HG03565 (cell line): ENCODE data around the gene ADAMTSL2.
"Not testable (repeated sequence)": the region's sequence is repeated elsewhere in the genome, so short reads cannot be mapped to it uniquely, and the experiment has no call there.

Experiments used
- ATAC-seq: cut with Tn5 transposase; IDR thresholded peaks from one replicate; pipeline ENCODE4 v1.9.1; 2021; ENCODE audit warnings: mild to moderate bottlenecking, moderate library complexity; ENCODE audit not compliant: unreplicated experiment

ADAMTSL2 gene

GRCh38 chr9:133553973-133554713 is 19.6 kb downstream of the ADAMTSL2 start:
- no peak for ATAC-seq

- ATAC-seq = no peak
Observed at GRCh38 chr9:133554729-133555128, 20.2 kb downstream of the ADAMTSL2 start.

- ATAC-seq = no peak
Observed at GRCh38 chr9:133556354-133556753, 21.9 kb downstream of the ADAMTSL2 start.

DNA sequence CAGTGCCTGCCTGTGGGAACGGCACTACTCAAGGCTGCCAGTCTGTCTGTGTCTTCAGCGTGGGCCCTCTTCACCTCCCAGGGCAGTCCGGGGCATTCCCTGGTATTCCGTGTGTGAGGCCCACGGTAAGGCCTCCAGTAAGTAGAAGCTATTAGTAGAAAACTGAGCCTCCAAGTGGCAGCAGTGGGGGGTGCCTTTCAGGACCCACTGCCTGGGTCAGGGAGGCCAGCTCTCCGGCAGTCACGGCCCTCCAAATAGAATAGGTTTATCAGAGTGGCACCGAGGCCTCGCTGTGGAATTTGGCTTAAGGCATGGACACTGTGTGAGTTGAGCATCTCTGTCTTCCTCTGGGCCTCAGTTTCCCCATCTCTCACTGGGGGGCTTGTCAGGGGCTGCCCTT is 23.1 kb downstream of the ADAMTSL2 start:
- no peak for ATAC-seq

DNA sequence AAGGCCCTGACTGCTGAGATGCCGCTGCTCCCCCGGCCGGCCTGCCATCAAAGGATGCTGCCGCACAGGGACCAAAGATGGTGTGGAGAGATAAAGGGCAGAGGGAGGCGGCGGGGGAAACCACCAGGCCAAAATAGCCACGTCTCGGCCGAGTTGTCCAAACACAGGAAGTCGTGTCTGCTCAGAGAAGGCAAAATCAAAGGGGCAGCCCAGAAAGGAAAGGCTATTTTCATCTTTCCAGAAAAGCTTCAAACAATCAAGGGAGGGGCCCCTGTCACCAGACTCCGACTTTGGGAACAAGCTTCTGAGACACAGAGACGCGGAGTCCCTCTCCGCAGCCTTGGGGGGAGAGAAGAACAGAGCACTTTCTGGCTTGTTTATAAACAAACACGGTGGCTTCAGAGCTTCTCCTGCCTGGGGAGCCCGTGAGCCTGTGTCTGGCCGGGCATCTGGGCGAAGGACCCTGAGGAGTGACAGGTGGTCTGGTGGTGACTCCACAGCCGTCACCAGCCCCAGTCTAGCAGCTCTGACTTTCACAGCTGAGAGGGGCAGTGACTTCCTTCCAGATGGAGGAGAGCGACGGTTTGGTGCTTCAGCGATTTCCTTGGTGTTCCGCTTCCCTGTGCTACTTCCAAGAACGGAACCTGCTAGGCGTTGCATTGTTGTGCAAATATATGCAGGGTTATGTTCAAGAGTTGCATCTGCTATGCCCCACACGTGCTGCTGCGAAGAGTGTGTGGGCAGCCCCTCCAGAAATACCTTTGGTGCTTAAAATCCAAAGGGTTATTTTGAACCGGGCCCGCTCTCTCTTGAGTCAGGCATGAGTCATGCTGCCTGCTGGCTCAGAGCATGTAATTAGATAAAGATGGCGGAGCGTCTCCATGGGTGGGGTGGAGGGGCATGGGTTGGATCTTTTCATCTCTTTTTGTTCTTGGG is 24.0 kb downstream of the ADAMTSL2 start:
- no peak for ATAC-seq

DNA sequence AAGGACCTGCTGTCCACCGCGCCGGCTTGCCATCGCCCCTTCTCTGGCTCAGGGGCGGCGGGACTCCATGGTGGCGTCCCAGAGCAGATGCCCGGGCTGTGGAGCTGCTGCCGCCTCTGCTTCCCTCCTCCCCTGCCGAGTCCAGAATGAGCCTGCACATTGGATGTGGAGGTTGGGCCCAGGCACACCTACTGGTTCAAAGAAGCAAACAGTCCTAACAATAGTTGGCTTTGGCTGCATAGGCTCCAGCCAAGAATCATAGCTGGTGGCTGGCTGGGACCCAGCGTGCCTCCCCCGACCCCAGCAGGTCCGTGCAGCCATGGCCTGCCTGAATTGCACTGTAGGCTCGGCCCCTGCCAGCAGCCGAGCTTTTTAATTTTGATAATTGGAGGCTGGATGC is 25.8 kb downstream of the ADAMTSL2 start:
- no peak for ATAC-seq

- ATAC-seq = no peak
Observed at GRCh38 chr9:133560944-133561343, 26.4 kb downstream of the ADAMTSL2 start.

DNA sequence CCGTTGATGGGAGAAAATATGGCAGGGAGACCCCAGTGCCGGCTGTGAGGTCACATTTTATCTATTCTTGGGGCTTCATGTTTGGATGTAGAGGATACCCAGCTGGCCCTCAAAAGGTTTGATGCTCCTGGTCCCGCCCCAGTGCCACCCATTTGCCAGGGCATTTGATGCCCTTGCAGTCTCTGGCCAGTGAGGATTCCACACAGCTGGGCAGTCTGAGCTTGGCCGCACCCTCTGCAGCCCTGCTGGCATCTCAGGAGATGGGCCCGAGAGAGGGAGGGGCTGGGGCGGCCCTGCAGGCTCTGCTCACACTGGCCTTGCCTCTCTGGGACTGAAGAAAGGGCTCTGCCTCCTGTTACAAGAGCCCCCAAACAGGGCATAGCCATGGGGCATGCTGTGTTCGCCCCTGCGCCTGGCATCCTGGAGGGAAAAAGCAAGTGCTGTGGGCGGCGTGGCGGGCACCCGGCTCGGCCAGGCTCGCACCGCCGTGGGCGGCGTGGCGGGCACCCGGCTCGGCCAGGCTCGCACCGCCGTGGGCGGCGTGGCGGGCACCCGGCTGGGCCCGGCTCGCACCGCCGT is 27.6 kb downstream of the ADAMTSL2 start:
- ATAC-seq = no peak

DNA sequence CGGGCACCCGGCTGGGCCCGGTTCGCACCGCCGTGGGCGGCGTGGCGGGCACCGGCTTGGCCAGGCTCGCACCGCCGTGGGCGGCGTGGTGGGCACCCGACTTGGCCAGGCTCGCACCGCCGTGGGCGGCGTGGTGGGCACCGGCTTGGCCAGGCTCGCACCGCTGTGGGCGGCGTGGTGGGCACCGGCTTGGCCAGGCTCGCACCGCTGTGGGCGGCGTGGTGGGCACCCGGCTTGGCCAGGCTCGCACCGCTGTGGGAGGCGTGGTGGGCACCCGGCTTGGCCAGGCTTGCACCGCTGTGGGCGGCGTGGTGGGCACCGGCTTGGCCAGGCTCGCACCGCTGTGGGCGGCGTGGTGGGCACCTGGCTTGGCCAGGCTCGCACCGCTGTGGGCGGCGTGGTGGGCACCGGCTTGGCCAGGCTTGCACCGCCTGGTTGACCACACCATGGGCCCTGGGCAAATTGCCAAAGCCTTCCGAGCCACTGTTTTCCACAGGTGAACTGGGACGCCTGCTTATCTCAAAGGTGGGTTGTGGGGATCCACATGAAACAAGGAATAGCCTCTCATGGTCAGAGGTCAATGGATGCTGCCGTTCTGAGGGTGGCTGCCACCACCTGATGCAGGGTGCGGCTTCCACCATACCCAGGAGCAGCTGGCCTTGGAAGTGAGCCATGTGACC is 28.2 kb downstream of the ADAMTSL2 start:
- no peak for ATAC-seq

GRCh38 chr9:133563291-133563796 is 28.8 kb downstream of the ADAMTSL2 start:
- ATAC-seq = no peak

DNA sequence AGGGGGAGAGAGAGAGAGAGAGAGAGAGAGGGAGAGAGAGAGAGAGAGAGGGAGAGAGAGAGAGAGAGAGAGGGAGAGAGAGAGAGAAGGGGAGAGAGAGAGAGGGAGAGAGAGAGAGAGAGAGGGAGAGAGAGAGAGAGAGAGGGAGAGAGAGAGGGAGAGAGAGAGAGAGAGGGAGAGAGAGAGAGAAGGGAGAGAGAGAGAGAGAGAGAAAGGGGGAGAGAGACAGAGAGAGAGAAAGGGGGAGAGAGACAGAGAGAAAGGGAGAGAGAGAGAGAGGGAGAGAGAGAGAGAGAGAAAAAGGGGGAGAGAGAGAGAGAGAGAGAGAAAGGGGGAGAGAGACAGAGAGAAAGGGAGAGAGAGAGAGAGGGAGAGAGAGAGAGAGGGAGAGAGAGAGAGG is 29.3 kb downstream of the ADAMTSL2 start:
- not testable (repeated sequence) for ATAC-seq

DNA sequence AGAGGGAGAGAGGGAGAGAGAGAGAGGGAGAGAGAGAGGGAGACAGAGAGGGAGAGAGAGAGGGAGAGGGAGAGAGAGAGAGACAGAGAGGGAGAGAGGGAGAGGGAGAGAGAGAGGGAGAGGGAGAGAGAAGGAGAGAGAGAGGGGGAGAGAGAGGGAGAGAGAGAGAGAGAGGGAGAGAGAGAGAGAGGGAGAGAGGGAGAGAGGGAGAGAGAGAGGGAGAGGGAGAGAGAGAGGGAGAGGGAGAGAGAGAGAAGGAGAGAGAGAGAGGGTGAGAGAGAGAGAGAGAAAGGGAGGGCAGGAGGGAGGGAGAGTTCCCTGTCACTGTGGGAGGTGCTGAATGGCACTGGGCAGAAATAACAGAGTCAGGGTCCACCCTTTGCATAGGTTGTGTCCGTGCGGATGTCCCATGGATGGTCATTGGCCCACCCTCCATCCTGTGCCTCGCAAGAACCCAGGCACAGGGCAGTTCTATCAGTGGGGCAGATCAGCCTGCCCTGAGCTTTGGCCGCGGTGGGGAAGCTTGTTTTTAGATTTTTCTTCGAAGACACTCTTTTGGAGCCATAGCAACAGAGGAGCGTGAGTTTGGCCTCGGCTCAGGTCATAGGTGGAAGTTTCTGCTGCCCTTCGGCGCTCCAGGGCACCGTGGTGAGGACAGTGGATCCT is 30.1 kb downstream of the ADAMTSL2 start:
- no peak for ATAC-seq

- ATAC-seq = no peak
Observed at GRCh38 chr9:133566382-133566781, 31.9 kb downstream of the ADAMTSL2 start.

GRCh38 chr9:133566817-133567216 is 32.3 kb downstream of the ADAMTSL2 start:
- ATAC-seq = no peak

- no peak for ATAC-seq
Observed at GRCh38 chr9:133568186-133568585, 33.7 kb downstream of the ADAMTSL2 start.

- no peak for ATAC-seq
Observed at GRCh38 chr9:133569121-133569785, 34.7 kb downstream of the ADAMTSL2 start.

GRCh38 chr9:133569891-133570690 is 35.6 kb downstream of the ADAMTSL2 start:
- no peak for ATAC-seq

GRCh38 chr9:133570691-133571080 is 36.2 kb downstream of the ADAMTSL2 start:
- no peak for ATAC-seq

GRCh38 chr9:133571391-133571890 is 36.9 kb downstream of the ADAMTSL2 start:
- ATAC-seq = no peak
